PFSK-1 (cell line): ENCODE data around the gene MAP3K7.

Experiments used
- FOXP2 ChIP-seq: optimal IDR thresholded peaks from 2 replicates; pipeline ENCODE3; 2011; ENCODE audit warnings: borderline replicate concordance, control low read depth, inconsistent platforms; ENCODE audit not compliant: insufficient read depth; ENCODE audit errors: extremely low read length, extremely low read depth
- POLR2AphosphoS5 ChIP-seq: IDR thresholded peaks from 2 replicates; pipeline ENCODE4 v1.6.1; 2012; ENCODE audit warnings: low read depth, mild to moderate bottlenecking, control low read depth, low read length, moderate library complexity
- SIN3A ChIP-seq: IDR thresholded peaks from 2 replicates; pipeline ENCODE4 v1.6.1; 2012; ENCODE audit warnings: mild to moderate bottlenecking, low read length, moderate library complexity, borderline replicate concordance; ENCODE audit not compliant: insufficient read depth
- TAF1 ChIP-seq: IDR thresholded peaks from 2 replicates; pipeline ENCODE4 v1.6.1; 2012; ENCODE audit warnings: low read length, control low read depth, borderline replicate concordance; ENCODE audit not compliant: insufficient read depth
- TF ChIP-seq, protein P1 (sequence below), 2 experiments: IDR thresholded peaks; 2 replicates each; pipeline versions ENCODE4 v1.6.1 to v1.8.0; 2011 to 2012; ENCODE audit warnings: low read depth in 2 of 2, low read length in 2 of 2, control low read depth in 1 of 2, inconsistent platforms in 1 of 2, mild to moderate bottlenecking in 1 of 2, moderate library complexity in 1 of 2; ENCODE audit not compliant: insufficient read depth in 1 of 2

MAP3K7 gene

DNA sequence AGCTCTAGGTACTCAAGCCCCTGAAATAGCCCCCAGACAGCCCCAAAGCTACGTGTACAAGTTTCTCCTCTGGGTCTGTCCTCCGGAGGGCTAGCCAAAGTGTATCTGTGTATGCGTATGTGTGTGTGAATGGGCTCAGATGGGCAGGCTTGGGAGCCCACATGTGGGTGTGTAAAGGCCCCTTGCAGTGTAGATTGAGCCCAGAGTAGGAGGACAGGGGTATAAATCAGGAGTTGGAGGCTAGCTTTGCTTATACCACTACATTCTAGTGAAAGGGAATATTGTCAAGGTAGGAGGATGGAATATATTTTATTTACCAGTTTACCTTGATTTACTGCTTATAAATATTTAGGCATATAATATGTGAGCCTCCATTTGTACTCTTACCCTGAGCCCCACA is 9.0 kb upstream of the MAP3K7 start:
- TF ChIP-seq SIN3A (no peak), TAF1 (no peak), FOXP2 (no peak), POLR2AphosphoS5 (no peak)
- TF ChIP-seq, protein P1, sequence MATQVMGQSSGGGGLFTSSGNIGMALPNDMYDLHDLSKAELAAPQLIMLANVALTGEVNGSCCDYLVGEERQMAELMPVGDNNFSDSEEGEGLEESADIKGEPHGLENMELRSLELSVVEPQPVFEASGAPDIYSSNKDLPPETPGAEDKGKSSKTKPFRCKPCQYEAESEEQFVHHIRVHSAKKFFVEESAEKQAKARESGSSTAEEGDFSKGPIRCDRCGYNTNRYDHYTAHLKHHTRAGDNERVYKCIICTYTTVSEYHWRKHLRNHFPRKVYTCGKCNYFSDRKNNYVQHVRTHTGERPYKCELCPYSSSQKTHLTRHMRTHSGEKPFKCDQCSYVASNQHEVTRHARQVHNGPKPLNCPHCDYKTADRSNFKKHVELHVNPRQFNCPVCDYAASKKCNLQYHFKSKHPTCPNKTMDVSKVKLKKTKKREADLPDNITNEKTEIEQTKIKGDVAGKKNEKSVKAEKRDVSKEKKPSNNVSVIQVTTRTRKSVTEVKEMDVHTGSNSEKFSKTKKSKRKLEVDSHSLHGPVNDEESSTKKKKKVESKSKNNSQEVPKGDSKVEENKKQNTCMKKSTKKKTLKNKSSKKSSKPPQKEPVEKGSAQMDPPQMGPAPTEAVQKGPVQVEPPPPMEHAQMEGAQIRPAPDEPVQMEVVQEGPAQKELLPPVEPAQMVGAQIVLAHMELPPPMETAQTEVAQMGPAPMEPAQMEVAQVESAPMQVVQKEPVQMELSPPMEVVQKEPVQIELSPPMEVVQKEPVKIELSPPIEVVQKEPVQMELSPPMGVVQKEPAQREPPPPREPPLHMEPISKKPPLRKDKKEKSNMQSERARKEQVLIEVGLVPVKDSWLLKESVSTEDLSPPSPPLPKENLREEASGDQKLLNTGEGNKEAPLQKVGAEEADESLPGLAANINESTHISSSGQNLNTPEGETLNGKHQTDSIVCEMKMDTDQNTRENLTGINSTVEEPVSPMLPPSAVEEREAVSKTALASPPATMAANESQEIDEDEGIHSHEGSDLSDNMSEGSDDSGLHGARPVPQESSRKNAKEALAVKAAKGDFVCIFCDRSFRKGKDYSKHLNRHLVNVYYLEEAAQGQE (IDR thresholded peaks at IDR 0.05; ENCODE audit: insufficient read depth in 1 of 2, low read depth in 2 of 2, low read length in 2 of 2) = no peak

DNA sequence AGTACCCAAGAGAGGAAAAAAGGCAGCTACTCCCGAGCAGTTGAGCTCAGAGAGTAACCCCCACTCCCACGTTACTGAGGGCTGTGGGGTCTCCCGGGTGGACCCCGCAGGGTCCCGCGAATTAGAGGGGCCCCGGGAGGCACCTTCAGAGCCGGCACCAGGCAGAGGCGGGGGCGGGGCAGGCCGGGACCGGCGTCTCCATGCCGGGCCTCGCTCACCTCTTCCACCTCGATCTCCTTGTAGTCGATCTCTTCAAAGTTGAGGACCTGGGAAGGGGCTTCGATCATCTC is 381 bp downstream of the MAP3K7 start:
- TF ChIP-seq, protein P1 (IDR thresholded peaks at IDR 0.05; ENCODE audit: insufficient read depth in 1 of 2, low read depth in 2 of 2, low read length in 2 of 2) = no peak
- TF ChIP-seq POLR2AphosphoS5 = no peak
- TF ChIP-seq TAF1 = no peak
- TF ChIP-seq FOXP2 = no peak
- TF ChIP-seq SIN3A = no peak

GRCh38 chr6:90584636-90585255 is 2.1 kb downstream of the MAP3K7 start:
- no peak for TF ChIP-seq FOXP2
- no peak for TF ChIP-seq TAF1
- TF ChIP-seq, protein P1 (IDR thresholded peaks at IDR 0.05; ENCODE audit: insufficient read depth in 1 of 2, low read depth in 2 of 2, low read length in 2 of 2) = no peak
- no peak for TF ChIP-seq SIN3A
- TF ChIP-seq POLR2AphosphoS5 = no peak

- TF ChIP-seq POLR2AphosphoS5 (no peak), SIN3A (no peak), TAF1 (no peak), FOXP2 (no peak)
- TF ChIP-seq, protein P1 (IDR thresholded peaks at IDR 0.05; ENCODE audit: insufficient read depth in 1 of 2, low read depth in 2 of 2, low read length in 2 of 2) = no peak
Measured at GRCh38 chr6:90583836-90584481, 2.9 kb downstream of the MAP3K7 start.
